GM12872 (cell line): ENCODE results near the gene MSMO1.

Experiments used
- CTCF ChIP-seq: IDR thresholded peaks from 3 replicates; pipeline ENCODE4 v1.5.1; 2011; ENCODE audit warnings: low read depth, mild to moderate bottlenecking, low read length, moderate library complexity; ENCODE audit not compliant: insufficient read depth

Gene MSMO1

DNA sequence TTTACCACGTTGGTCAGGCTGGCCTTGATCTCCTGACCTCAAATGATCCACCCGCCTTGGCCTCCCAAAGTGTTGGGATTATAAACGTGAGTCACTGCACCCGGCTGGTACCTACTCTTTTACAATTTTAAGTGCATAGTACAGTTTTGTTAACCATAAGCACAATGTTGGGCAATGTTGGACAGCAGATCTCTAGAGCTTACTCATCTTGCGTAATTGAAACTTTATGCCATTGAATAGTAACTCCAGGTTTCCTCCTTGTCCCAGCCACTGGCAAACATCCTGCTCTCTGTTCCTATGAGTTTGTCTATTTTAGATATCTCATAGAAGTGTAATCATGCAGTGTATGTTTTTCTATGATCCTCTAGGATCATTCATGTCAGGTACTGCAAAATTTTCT, 42.1 kb downstream of the MSMO1 start:
- TF ChIP-seq CTCF = no peak

GRCh38 chr4:165370530-165370929, 43.1 kb downstream of the MSMO1 start:
- TF ChIP-seq CTCF = no peak

DNA sequence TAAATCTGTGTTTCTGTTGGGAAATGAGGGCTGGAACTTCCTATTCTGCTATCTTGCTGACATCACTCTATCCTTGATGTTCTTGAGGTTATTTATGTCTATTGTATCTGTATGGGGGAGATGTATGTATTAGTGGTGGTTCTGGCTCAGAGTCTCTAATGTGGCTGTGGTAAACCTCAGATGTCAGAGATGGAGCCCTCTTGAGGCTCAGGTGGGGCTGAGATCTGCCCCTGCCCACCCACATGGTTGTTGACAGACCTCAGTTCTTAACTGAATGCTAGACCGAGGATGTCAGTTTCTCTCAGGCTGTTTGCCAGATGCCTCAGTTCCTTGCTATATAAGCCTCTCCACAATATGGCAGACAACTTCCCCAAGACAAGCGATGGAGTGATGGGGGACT, 48.0 kb downstream of the MSMO1 start:
- TF ChIP-seq CTCF = no peak

- no peak for TF ChIP-seq CTCF
These were observed 50.9 kb downstream of the MSMO1 start for GRCh38 chr4:165378398-165378744.

GRCh38 chr4:165378745-165379677, 51.5 kb downstream of the MSMO1 start, which contains the start of gene CPE:
Gene CPE, plus strand, starts transcription at chr4:165379008. Its CDS starts 214 bp downstream, at chr4:165379222.
- TF ChIP-seq CTCF = 0 out of 3 replicates have a peak, but pooled peaks have one; percentile 7

DNA sequence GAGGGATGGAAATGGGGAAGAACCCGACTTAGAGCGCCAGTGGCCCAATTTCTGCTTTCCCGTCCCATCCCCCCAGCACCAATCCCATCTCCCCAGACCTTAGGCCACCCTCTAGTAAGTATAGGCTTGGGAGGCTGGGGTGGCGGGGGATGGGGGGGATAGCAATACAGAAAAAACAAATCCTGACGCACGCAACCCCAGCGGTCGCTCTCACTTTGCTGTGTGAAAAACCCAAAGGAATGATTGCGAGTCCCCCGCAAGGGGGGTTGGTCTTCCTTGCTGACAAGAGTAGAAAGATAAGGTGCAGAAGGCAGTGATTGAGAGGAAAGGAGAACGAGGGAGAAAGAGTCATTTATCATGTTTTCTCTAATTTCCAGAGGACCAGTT, 52.2 kb downstream of the MSMO1 start:
- no peak for TF ChIP-seq CTCF

DNA sequence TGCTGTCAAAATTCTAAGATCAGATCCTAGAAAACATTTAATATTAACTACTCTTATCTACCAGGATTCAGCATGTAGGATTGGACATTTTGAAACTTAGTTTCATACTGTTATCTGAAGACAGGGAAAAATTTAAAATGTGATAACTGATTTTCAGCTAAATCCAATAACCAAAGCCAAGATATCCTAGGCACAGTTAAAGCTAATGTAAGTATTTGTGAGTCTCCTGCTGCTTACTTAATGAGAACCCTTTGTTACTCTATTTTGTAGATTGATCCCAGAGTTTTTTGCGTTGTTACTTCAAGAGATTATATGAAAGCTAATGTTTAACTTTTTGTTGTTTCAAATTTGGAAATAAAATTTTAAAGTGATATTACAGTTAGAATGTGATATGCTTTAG, 53.3 kb downstream of the MSMO1 start:
- no peak for TF ChIP-seq CTCF
